ENCODE measurements around the gene BHLHE23.
A peak's percentile ranks its signal among the peaks of the same experiment; 100 is the strongest.
"Not testable (repeated sequence)": the region's sequence is repeated elsewhere in the genome, so short reads cannot be mapped to it uniquely, and the experiment has no call there.

BHLHE23 gene

DNA sequence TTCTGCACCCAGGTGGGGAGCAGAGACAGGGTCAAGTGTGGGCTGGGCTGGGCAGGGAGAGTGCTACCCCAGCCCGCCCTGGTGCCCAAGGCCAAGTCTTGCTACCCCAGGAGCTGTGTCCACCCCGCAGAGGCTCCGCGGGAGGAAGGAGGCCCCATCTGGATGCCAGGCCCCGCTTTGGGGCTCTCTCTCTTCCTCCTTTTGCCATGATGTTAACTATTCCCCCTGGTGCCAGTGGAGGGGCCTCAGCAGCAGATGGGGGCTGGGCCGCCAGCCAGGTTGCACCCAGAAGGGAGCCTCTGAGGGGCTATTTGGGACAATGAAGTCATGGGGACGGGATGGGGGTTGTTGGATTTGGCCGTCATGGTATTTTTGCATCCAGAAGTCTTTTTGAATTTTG is 45.0 kb downstream of the BHLHE23 start:
- TF ChIP-seq, protein P1, sequence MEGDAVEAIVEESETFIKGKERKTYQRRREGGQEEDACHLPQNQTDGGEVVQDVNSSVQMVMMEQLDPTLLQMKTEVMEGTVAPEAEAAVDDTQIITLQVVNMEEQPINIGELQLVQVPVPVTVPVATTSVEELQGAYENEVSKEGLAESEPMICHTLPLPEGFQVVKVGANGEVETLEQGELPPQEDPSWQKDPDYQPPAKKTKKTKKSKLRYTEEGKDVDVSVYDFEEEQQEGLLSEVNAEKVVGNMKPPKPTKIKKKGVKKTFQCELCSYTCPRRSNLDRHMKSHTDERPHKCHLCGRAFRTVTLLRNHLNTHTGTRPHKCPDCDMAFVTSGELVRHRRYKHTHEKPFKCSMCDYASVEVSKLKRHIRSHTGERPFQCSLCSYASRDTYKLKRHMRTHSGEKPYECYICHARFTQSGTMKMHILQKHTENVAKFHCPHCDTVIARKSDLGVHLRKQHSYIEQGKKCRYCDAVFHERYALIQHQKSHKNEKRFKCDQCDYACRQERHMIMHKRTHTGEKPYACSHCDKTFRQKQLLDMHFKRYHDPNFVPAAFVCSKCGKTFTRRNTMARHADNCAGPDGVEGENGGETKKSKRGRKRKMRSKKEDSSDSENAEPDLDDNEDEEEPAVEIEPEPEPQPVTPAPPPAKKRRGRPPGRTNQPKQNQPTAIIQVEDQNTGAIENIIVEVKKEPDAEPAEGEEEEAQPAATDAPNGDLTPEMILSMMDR (conservative IDR thresholded peaks at IDR 0.05; ENCODE audit: low read depth, low read length) = no peak
- H3K4me3 ChIP-seq (ENCODE audit: low read length) = no peak overlapping the region
- no peak for DNase-seq (ENCODE audit: low read depth)

- no peak for DNase-seq (ENCODE audit: low read depth)
- H3K4me3 ChIP-seq (ENCODE audit: low read length) = peak overlapping the region; percentile 4
- TF ChIP-seq, protein P1 (conservative IDR thresholded peaks at IDR 0.05; ENCODE audit: low read depth, low read length) = no peak
These were observed 45.4 kb downstream of the BHLHE23 start for GRCh38 chr20:62961310-62961783.

DNA sequence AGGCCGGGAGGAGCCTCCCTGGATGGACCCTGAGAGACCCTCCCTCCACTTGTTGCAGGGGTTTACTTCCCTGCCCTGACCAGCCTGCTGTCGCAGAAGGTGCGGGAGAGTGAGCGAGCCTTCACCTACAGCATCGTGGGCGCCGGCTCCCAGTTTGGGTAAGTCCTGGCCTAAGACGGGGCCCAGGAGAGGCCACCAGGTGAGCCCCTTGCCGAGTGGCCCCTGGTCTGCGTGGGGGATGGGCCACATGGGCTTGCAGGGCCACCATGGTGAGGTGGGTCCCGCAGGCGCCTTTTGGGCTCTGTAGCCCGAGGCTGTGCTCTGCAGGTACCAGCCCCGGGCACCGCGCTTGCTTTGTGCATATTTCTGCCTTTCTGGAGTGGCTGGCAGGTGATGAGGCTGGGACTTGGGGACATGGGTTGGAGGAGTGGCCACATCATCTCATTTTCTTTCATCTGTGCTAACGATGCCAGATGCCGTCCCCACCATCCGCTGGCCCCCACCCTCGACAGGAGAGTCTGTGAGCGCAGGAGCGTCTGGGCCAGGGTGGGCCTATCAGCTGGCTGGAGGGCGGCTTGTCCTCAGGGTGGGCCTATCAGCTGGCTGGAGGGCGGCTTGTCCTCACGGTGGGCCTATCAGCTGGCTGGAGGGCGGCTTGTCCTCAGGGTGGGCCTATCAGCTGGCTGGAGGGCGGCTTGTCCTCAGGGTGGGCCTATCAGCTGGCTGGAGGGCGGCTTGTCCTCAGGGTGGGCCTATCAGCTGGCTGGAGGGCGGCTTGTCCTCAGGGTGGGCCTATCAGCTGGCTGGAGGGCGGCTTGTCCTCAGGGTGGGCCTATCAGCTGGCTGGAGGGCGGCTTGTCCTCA is 46.1 kb downstream of the BHLHE23 start:
- not testable (repeated sequence) for DNase-seq (ENCODE audit: low read depth)

DNA sequence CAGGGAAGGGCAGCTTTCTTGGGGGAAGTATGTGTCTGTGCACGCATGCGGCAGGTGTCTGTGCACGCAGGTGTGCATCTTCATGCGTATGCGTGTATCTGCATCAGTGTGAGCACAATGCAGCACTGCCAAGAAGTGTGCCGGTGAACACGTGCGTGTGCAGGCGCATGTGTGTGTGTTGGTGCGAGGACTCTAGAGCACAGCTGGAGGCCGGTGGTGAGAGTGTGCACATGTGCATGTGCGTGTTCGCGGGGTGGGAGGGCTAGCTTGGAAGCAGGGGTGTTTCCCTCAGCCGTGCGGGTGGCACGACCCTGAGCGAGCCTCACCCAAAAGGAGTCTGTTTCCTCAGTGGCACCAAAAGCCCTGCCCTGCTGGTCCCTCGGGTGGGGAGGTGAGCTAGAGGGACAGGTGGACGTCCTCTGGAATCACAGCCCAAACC is 46.7 kb downstream of the BHLHE23 start:
- no peak for DNase-seq (ENCODE audit: low read depth)
- TF ChIP-seq, protein P1 (conservative IDR thresholded peaks at IDR 0.05; ENCODE audit: low read depth, low read length) = no peak
- H3K4me3 ChIP-seq (ENCODE audit: low read length) = no peak overlapping the region

More for the DNA sequence above, 46.1 kb downstream of the BHLHE23 start:
- not testable (repeated sequence) for H3K4me3 ChIP-seq (ENCODE audit: low read length)

GRCh38 chr20:62959101-62959971 is 47.4 kb downstream of the BHLHE23 start:
- no peak overlapping the region for H3K4me3 ChIP-seq (ENCODE audit: low read length)
- DNase-seq (ENCODE audit: low read depth) = no peak
- TF ChIP-seq, protein P1 (conservative IDR thresholded peaks at IDR 0.05; ENCODE audit: low read depth, low read length) = no peak

- H3K4me3 ChIP-seq (ENCODE audit: low read length) = no peak overlapping the region
- DNase-seq (ENCODE audit: low read depth) = no peak
- TF ChIP-seq, protein P1 (conservative IDR thresholded peaks at IDR 0.05; ENCODE audit: low read depth, low read length) = no peak
These were observed 48.2 kb downstream of the BHLHE23 start for GRCh38 chr20:62958388-62959100.

All from retinal pigment epithelial cell (primary cell).